ENCODE measurements around the gene AGAP1.

AGAP1 gene

GRCh38 chr2:235467588-235467987 lies 26.3 kb upstream of the AGAP1 start:
- no peak for TF ChIP-seq CTCF (IDR thresholded peaks at IDR 0.05; ENCODE audit: low read depth, low read length)
- no peak overlapping the region for H3K4me3 ChIP-seq (replicated peaks in 1 of 2; ENCODE audit: low read depth in 2 of 2, low read length in 2 of 2)
- DNase-seq (ENCODE audit: low read depth in 2 of 2): peak; percentile 58 to 90

GRCh38 chr2:235468978-235469655 lies 24.7 kb upstream of the AGAP1 start:
- TF ChIP-seq CTCF (IDR thresholded peaks at IDR 0.05; ENCODE audit: low read depth, low read length): no peak
- peak overlapping the region in 1 of 2 donors; percentile 33 for H3K4me3 ChIP-seq (replicated peaks in 1 of 2; ENCODE audit: low read depth in 2 of 2, low read length in 2 of 2)
- peak; percentile 79 to 93 for DNase-seq (ENCODE audit: low read depth in 2 of 2)

GRCh38 chr2:235471186-235471747 lies 22.6 kb upstream of the AGAP1 start:
- no peak for DNase-seq (ENCODE audit: low read depth in 2 of 2)
- H3K4me3 ChIP-seq (replicated peaks in 1 of 2; ENCODE audit: low read depth in 2 of 2, low read length in 2 of 2): no peak overlapping the region
- no peak for TF ChIP-seq CTCF (IDR thresholded peaks at IDR 0.05; ENCODE audit: low read depth, low read length)

GRCh38 chr2:235472443-235472842 lies 21.4 kb upstream of the AGAP1 start:
- TF ChIP-seq CTCF (IDR thresholded peaks at IDR 0.05; ENCODE audit: low read depth, low read length): no peak
- no peak for DNase-seq (ENCODE audit: low read depth in 2 of 2)
- H3K4me3 ChIP-seq (replicated peaks in 1 of 2; ENCODE audit: low read depth in 2 of 2, low read length in 2 of 2): no peak overlapping the region

- no peak for DNase-seq (ENCODE audit: low read depth in 2 of 2)
- no peak for TF ChIP-seq CTCF (IDR thresholded peaks at IDR 0.05; ENCODE audit: low read depth, low read length)
These were observed 15.2 kb upstream of the AGAP1 start for GRCh38 chr2:235478609-235479008.

GRCh38 chr2:235479604-235480003 lies 14.2 kb upstream of the AGAP1 start:
- H3K4me3 ChIP-seq (replicated peaks in 1 of 2; ENCODE audit: low read depth in 2 of 2, low read length in 2 of 2): no peak overlapping the region
- no peak for DNase-seq (ENCODE audit: low read depth in 2 of 2)
- no peak for TF ChIP-seq CTCF (IDR thresholded peaks at IDR 0.05; ENCODE audit: low read depth, low read length)

More at GRCh38 chr2:235478609-235479008, 15.2 kb upstream of the AGAP1 start:
- no peak overlapping the region for H3K4me3 ChIP-seq (replicated peaks in 1 of 2; ENCODE audit: low read depth in 2 of 2, low read length in 2 of 2)

All from cardiac fibroblast (primary cell).